IgD-negative memory B cell (primary cell): ENCODE data around the gene NR6A1. TPM values are rescaled to one million over a fixed set of nuclear protein-coding genes. Genes with fewer than 3 reads are reported as not detected.

Experiments used
- H3K27ac Mint-ChIP-seq, 3 donors: one replicate each; pipeline ENCODE4 v1.8.0; 2020 to 2022; ENCODE audit warnings: mild to moderate bottlenecking in 3 of 3, mixed read lengths in 3 of 3, moderate library complexity in 1 of 3
- H3K27me3 Mint-ChIP-seq: one replicate; pipeline ENCODE4 v1.8.0; 2021; ENCODE audit warnings: mixed read lengths
- H3K36me3 Mint-ChIP-seq: one replicate; pipeline ENCODE4 v1.8.0; 2020; ENCODE audit warnings: mild to moderate bottlenecking, mixed read lengths
- H3K4me1 Mint-ChIP-seq, 3 donors: one replicate each; pipeline ENCODE4 v1.8.0; 2020 to 2022; ENCODE audit warnings: mixed read lengths in 3 of 3, mild to moderate bottlenecking in 1 of 3
- H3K4me3 Mint-ChIP-seq, 4 donors: one replicate each; pipeline ENCODE4 v1.8.0; 2020 to 2022; ENCODE audit warnings: mild to moderate bottlenecking in 4 of 4, mixed read lengths in 4 of 4, moderate library complexity in 3 of 4
- H3K9me3 Mint-ChIP-seq, 3 donors: one replicate each; pipeline ENCODE4 v1.8.0; 2020 to 2021; ENCODE audit warnings: mixed read lengths in 3 of 3, mild to moderate bottlenecking in 1 of 3
- polyA plus RNA-seq: library from polyadenylated mRNA; unstranded; fragments of 300-500 nt; fragmentation: Illumina TruSeq; gene quantifications from one replicate; pipeline ENCODE4 v1.2.3, GENCODE V29; 2021

NR6A1 gene
- polyA plus RNA-seq, 1 donor from 2014 or later = 0.03 TPM

GRCh38 chr9:124694414-124695279, 76.5 kb downstream of the NR6A1 start:
- no peaks in the 10 kb centered on the region for H3K36me3 Mint-ChIP-seq
- H3K9me3 Mint-ChIP-seq = no peaks in the 10 kb centered on the region
- no peaks in the 10 kb centered on the region for H3K27me3 Mint-ChIP-seq
- no peak overlapping the region for H3K4me3 Mint-ChIP-seq
- peaks cover 0 to 2% (median 0%) of the 10 kb centered on the region in 3 donors for H3K4me1 Mint-ChIP-seq
- H3K27ac Mint-ChIP-seq = no peak overlapping the region

GRCh38 chr9:124693403-124693802, 77.7 kb downstream of the NR6A1 start:
- peaks cover 0 to 2% (median 0%) of the 10 kb centered on the region in 3 donors for H3K4me1 Mint-ChIP-seq
- H3K27me3 Mint-ChIP-seq = no peaks in the 10 kb centered on the region
- H3K4me3 Mint-ChIP-seq = no peak overlapping the region
- H3K36me3 Mint-ChIP-seq = no peaks in the 10 kb centered on the region
- no peaks in the 10 kb centered on the region for H3K9me3 Mint-ChIP-seq
- H3K27ac Mint-ChIP-seq = no peak overlapping the region

- H3K27me3 Mint-ChIP-seq = no peaks in the 10 kb centered on the region
- H3K4me1 Mint-ChIP-seq = no peaks in the 10 kb centered on the region
- no peak overlapping the region for H3K27ac Mint-ChIP-seq
- no peaks in the 10 kb centered on the region for H3K9me3 Mint-ChIP-seq
- no peaks in the 10 kb centered on the region for H3K36me3 Mint-ChIP-seq
- no peak overlapping the region for H3K4me3 Mint-ChIP-seq
Observed at GRCh38 chr9:124688238-124688904, 82.7 kb downstream of the NR6A1 start.

DNA sequence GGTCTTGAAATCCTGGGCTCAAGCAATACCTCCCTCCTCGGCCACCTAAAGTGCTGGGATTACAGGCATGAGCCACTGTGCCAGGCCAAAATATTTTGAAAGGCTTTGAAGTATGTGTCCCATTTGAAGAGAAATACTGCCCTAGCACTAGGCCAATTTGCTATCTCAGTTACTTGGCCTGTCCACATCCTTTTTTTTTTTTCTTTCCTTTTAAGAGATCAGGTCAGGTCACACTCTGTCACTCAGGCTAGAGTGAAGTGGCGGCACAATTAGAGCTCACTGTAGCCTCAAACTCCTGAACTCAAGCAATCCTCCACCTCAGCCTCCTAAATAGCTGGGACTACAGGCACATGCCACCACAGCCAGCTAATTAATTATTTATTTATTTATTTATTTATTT, 84.2 kb downstream of the NR6A1 start:
- no peak overlapping the region for H3K4me3 Mint-ChIP-seq
- H3K36me3 Mint-ChIP-seq = no peaks in the 10 kb centered on the region
- no peaks in the 10 kb centered on the region for H3K4me1 Mint-ChIP-seq
- no peaks in the 10 kb centered on the region for H3K9me3 Mint-ChIP-seq
- H3K27ac Mint-ChIP-seq = no peak overlapping the region
- no peaks in the 10 kb centered on the region for H3K27me3 Mint-ChIP-seq

GRCh38 chr9:124685217-124685616, 85.9 kb downstream of the NR6A1 start:
- Mint-ChIP-seq H3K27me3 (no peaks in the 10 kb centered on the region), H3K9me3 (no peaks in the 10 kb centered on the region), H3K4me3 (no peak overlapping the region), H3K27ac (no peak overlapping the region), H3K4me1 (no peaks in the 10 kb centered on the region), H3K36me3 (no peaks in the 10 kb centered on the region)

DNA sequence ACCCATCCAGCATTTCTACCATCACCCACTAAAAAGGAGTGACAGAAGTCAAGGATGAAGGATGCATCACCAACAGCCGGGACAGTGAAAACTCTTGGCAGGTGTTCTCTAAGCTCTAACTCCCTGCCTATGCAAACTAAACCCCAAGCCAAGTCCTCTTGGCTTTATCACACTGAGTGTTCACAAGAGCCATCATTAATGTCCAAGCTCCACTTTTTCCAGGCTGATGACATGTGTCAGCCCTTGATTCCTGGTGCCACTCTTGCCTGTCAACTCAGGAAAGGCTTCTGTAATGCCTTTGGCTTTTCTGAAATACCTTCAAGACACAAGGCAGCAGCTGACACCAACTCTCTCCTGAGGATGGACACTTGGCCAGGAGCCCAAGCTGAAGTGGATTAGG, 86.9 kb downstream of the NR6A1 start:
- Mint-ChIP-seq H3K4me1 (no peaks in the 10 kb centered on the region), H3K9me3 (no peaks in the 10 kb centered on the region), H3K27ac (peak overlapping the region in 1 of 3 donors; percentile 58), H3K36me3 (no peaks in the 10 kb centered on the region), H3K27me3 (no peaks in the 10 kb centered on the region), H3K4me3 (no peak overlapping the region)

DNA sequence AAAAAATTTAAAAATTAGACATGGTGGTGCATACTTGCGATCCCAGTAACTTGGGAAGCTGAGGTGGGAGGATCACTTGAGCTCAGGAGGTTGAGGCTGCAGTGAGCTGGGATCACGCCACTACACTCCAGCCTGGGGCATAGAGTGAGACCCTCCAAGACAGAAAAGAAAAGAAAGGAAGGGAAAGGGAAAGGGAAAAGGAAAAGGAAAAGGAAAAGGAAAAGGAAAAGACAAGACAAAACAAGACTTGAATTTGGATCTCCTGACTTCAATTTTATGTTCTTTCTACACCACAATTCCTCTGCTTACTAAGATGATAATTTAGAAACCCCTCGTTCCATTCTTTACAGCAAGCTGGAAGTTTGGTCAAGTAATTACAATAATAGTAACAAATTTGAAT, 88.1 kb downstream of the NR6A1 start:
- no peaks in the 10 kb centered on the region for H3K36me3 Mint-ChIP-seq
- H3K27ac Mint-ChIP-seq = no peak overlapping the region
- no peaks in the 10 kb centered on the region for H3K4me1 Mint-ChIP-seq
- H3K27me3 Mint-ChIP-seq = no peaks in the 10 kb centered on the region
- H3K4me3 Mint-ChIP-seq = no peak overlapping the region
- no peaks in the 10 kb centered on the region for H3K9me3 Mint-ChIP-seq

DNA sequence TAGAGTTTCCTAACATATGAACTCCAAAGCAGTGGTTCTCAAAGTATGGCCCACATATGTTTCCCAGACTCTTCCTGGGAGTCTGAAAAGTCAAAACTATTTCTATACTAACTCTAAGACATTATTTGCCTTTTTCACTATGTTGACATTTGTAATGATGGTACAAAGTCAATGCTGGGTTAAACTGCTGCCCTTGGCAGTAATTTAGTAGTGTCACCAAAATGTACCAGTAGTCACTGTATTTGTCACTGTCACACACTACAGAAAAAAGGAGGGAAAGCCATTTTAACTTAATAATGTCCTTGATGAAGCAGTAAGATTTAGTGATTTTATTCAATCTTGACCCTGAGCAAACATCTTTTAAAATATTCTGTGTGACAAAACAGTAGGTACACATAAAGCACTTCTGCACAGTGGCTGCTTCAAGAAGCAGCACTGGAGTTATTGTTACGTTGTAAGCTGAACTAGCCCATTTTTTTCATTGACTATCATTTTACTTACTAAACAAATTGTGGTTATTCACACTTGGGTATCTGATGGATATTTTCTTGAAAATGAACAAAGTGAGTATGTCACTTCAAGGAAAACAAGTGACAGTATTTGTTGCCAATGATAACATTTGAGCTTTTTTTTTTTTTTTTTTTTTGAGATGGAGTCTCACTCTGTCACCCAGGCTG, 90.3 kb downstream of the NR6A1 start:
- Mint-ChIP-seq H3K9me3 (no peaks in the 10 kb centered on the region), H3K27ac (no peak overlapping the region), H3K4me3 (no peak overlapping the region), H3K36me3 (no peaks in the 10 kb centered on the region), H3K27me3 (no peaks in the 10 kb centered on the region), H3K4me1 (no peaks in the 10 kb centered on the region)

DNA sequence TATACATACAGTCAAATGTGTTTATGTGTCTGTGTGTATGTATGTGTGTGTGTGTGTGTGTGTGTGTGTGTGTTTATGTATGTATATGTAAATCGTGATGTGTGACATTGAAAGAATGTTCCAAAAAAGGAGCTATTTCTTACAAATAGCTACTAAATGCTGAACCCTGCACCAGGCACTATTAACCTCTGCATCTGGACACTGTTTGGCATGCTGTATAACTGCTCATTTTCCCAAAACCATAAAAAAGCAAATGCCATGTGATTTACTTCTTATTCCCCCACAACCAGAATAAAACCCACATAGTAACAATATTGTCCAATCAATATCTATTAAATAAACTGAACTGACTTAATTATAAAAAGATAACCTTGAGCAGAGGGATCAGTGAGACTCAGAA, 91.1 kb downstream of the NR6A1 start:
- no peaks in the 10 kb centered on the region for H3K27me3 Mint-ChIP-seq
- H3K4me1 Mint-ChIP-seq = no peaks in the 10 kb centered on the region
- no peaks in the 10 kb centered on the region for H3K9me3 Mint-ChIP-seq
- H3K36me3 Mint-ChIP-seq = no peaks in the 10 kb centered on the region
- H3K4me3 Mint-ChIP-seq = no peak overlapping the region
- H3K27ac Mint-ChIP-seq = no peak overlapping the region

GRCh38 chr9:124676159-124676551, 95.0 kb downstream of the NR6A1 start:
- Mint-ChIP-seq H3K27me3 (no peaks in the 10 kb centered on the region), H3K4me1 (no peaks in the 10 kb centered on the region), H3K27ac (no peak overlapping the region)

GRCh38 chr9:124675261-124676158, 95.6 kb downstream of the NR6A1 start:
- H3K4me3 Mint-ChIP-seq = no peak overlapping the region
- H3K27ac Mint-ChIP-seq = no peak overlapping the region
- no peaks in the 10 kb centered on the region for H3K36me3 Mint-ChIP-seq
- H3K9me3 Mint-ChIP-seq = no peaks in the 10 kb centered on the region
- no peaks in the 10 kb centered on the region for H3K27me3 Mint-ChIP-seq
- no peaks in the 10 kb centered on the region for H3K4me1 Mint-ChIP-seq

More at GRCh38 chr9:124676159-124676551, 95.0 kb downstream of the NR6A1 start:
- Mint-ChIP-seq H3K36me3 (no peaks in the 10 kb centered on the region), H3K4me3 (no peak overlapping the region), H3K9me3 (no peaks in the 10 kb centered on the region)

GRCh38 chr9:124674651-124675050, 96.5 kb downstream of the NR6A1 start:
- Mint-ChIP-seq H3K27ac (no peak overlapping the region), H3K4me1 (no peaks in the 10 kb centered on the region), H3K27me3 (no peaks in the 10 kb centered on the region), H3K9me3 (no peaks in the 10 kb centered on the region), H3K36me3 (no peaks in the 10 kb centered on the region), H3K4me3 (no peak overlapping the region)

DNA sequence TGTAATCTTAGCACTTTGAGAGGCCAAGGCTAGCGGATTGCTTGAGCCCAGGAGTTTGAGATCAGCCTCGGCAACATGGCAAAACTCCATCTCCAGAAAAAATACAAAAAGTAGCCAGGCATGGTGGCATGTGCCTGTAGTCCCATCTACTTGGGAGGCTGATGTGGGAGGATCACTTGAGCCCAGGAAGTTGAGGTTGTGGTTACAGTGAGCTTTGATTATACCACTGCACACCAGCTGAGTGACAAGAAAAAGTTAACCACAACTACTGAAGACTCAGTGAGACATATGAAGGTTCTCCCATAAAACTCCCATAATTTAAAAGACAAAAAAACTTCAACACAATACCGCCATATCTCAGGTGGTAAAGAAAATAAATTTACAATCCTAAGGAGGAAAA, 98.0 kb downstream of the NR6A1 start:
- H3K9me3 Mint-ChIP-seq = no peaks in the 10 kb centered on the region
- no peaks in the 10 kb centered on the region for H3K4me1 Mint-ChIP-seq
- no peaks in the 10 kb centered on the region for H3K36me3 Mint-ChIP-seq
- H3K27ac Mint-ChIP-seq = peak overlapping the region in 1 of 3 donors; percentile 82
- no peaks in the 10 kb centered on the region for H3K27me3 Mint-ChIP-seq
- H3K4me3 Mint-ChIP-seq = no peak overlapping the region

- Mint-ChIP-seq H3K27me3 (no peaks in the 10 kb centered on the region), H3K4me3 (no peak overlapping the region), H3K4me1 (no peaks in the 10 kb centered on the region), H3K36me3 (no peaks in the 10 kb centered on the region), H3K9me3 (no peaks in the 10 kb centered on the region), H3K27ac (no peak overlapping the region)
Observed at GRCh38 chr9:124671861-124672260, 99.2 kb downstream of the NR6A1 start.

GRCh38 chr9:124666642-124667041, 104.5 kb downstream of the NR6A1 start:
- no peak overlapping the region for H3K4me3 Mint-ChIP-seq
- no peak overlapping the region for H3K27ac Mint-ChIP-seq

More at GRCh38 chr9:124666642-124667041, 104.5 kb downstream of the NR6A1 start:
- Mint-ChIP-seq H3K4me1 (no peaks in the 10 kb centered on the region), H3K9me3 (no peaks in the 10 kb centered on the region), H3K36me3 (no peaks in the 10 kb centered on the region), H3K27me3 (peaks cover 2% of the 10 kb centered on the region)
